GM18868 (cell line): ENCODE results near the gene NUDT21.
"Not testable (repeated sequence)": the region's sequence is repeated elsewhere in the genome, so short reads cannot be mapped to it uniquely, and the experiment has no call there.

Experiments
- ATAC-seq: cut with Tn5 transposase; IDR thresholded peaks from one replicate; pipeline ENCODE4 v1.9.1; 2021; ENCODE audit warnings: mild to moderate bottlenecking, moderate library complexity; ENCODE audit not compliant: unreplicated experiment

Gene NUDT21

DNA sequence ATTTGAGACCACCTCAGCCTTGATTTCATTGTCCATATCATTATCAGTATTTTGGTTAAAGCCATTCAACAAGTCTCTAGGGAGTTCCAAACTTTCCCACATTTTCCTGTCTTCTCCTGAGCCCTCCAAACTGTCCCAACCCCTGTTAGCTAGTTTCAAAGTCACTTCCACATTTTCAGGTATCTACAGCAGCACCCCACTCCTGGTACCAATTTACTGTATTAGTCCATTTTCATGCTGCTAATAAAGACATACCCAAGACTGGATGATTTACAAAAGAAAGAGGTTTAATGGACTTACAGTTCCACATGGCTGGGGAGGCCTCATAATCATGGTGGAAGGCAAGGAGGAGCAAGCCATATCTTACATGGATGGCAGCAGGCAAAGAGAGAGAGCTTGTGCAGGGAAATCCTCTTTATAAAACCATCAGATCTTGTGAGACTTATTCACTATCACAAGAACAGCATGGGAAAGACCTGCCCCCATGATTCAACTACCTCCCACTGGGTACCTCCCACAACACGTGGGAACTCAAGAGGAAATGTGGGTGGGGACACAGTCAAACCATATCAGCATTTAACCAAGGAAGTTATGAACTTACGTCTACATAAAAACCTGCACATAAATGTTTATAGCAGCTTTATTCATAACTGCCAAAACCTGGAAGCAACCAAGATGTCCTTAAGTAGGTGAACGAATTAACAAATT, 70.2 kb downstream of the NUDT21 start:
- not testable (repeated sequence) for ATAC-seq
